Measurements from ENCODE around the gene NRIP2. TPM values are rescaled to one million over a fixed set of nuclear protein-coding genes. Genes with fewer than 3 reads are reported as not detected.

The NRIP2 gene
- total RNA-seq, 1 donor from 2014 or later: 0.15 TPM

DNA sequence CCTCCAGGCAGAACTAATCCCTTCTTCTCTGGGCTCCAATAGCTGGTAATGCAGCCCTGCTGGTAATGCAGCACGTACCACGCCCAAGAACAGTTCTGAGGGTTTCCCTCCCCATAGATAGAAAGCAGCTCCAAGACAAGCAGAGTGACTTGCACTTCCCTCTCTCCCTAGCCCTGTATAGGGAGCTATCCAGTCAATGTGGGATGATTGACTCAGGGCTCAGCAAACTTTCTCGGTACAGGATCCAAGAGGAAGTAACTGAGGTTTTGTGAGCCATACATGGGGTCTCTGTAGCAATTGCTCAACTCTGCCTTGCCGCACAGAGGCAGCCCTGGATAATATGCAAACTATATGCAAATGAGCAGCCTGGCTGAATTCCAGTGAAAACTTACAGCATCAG is 55.6 kb downstream of the NRIP2 start:
- no peak for DNase-seq (ENCODE audit: low spot score)

DNA sequence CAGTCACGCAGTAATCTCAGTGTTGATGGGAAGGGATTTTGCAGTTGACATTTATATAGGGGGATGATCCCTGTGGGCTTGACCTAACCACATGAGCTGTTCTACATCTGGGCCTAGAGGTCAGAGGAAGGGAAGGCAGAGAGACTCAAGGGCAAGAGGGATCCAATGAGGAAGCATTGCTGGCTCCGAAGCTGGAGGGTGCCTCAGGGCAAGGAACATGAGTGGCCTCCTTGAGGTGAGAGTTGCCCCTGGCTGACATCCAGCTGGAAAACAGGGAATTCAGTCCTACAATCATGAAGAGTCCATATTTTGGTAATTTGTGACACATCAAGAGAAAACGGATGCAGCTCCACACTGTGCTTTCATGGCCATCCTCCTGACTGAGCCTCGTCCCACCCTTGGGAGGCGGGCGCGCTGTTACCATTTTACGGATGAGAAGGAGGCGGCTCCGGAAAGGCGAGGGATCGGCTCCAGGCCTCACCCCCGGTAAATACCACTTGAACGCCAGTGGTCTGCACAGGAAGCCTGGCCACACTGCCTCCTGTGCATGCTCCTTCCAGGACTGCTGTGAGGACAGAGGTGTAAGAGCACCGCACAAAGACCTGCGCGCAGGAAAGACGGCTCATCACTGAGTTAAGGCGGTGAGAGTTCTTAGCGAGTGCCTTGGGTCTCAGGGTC is 58.6 kb downstream of the NRIP2 start:
- ATAC-seq (no peak), DNase-seq (ENCODE audit: low spot score) (no peak)

More for the DNA sequence above, 55.6 kb downstream of the NRIP2 start:
- ATAC-seq: no peak

DNA sequence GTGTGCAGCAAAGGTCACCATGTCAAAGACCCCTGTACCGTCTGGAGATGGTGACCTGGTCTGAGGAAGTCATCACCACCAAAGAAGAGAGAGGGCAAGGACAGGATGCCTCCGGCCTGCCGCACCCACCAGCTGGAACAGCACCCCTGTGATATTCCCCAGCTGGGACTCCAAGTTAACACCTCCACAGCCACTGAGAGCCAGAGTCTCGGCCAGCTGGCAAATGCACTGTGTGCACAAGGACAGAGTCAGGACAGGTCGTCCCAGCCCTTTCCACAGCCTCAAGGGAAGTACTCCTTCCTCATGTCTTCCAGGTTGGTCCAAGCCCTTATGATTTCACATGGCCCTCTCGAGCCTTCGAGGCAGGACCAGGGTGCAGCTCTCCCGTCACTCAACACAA is 59.4 kb downstream of the NRIP2 start:
- ATAC-seq (peak; percentile 82), DNase-seq (ENCODE audit: low spot score) (no peak)

Other genes starting within 250 kb of the NRIP2 start
- gene FKBP4, start 40.1 kb downstream of the NRIP2 start, total RNA-seq: 50.4 TPM
- gene ITFG2, start 22.4 kb downstream of the NRIP2 start, total RNA-seq: 14.6 TPM
- not detected for gene TEX52, start 22.0 kb upstream of the NRIP2 start, total RNA-seq
- gene FOXM1, start 42.1 kb upstream of the NRIP2 start, total RNA-seq: 0.86 TPM
- gene RHNO1, start 42.2 kb upstream of the NRIP2 start, total RNA-seq: 1.8 TPM
- 2.7 TPM for gene TULP3, start 55.9 kb upstream of the NRIP2 start, total RNA-seq
- gene TEAD4, start 124.4 kb upstream of the NRIP2 start, total RNA-seq: 1.6 TPM
- 43.7 TPM for gene TSPAN9, start 242.3 kb upstream of the NRIP2 start, total RNA-seq

All from left lobe of liver (tissue), 2 donors.